GM12801 (cell line): ENCODE results near the gene POLA2.

Experiments
- CTCF ChIP-seq: IDR thresholded peaks from one replicate; pipeline ENCODE4 v1.5.1; 2011; ENCODE audit warnings: control low read depth; ENCODE audit not compliant: insufficient read length; ENCODE audit errors: extremely low read depth

Gene POLA2

GRCh38 chr11:65321828-65322485 lies 60.2 kb downstream of the POLA2 start:
- no peak for TF ChIP-seq CTCF

GRCh38 chr11:65323813-65324212 lies 62.1 kb downstream of the POLA2 start:
- TF ChIP-seq CTCF = no peak

- TF ChIP-seq CTCF = no peak
Observed at GRCh38 chr11:65325435-65325834, 63.7 kb downstream of the POLA2 start.

GRCh38 chr11:65327021-65327420 lies 65.3 kb downstream of the POLA2 start:
- no peak for TF ChIP-seq CTCF

- TF ChIP-seq CTCF = no peak
Observed at GRCh38 chr11:65329478-65329877, 67.7 kb downstream of the POLA2 start.

- TF ChIP-seq CTCF = no peak
Observed at GRCh38 chr11:65329944-65330403, 68.2 kb downstream of the POLA2 start.

GRCh38 chr11:65330544-65330943 lies 68.8 kb downstream of the POLA2 start:
- TF ChIP-seq CTCF = no peak
